ACC112 (cell line): ENCODE data around the gene ZNF638.

Source experiments
- H2AFZ ChIP-seq: fragments of 200-600 bp; sonication (generic); one replicate; pipeline ENCODE4 v1.6.0; 2017; ENCODE audit warnings: antibody characterized with exemption, low read length; ENCODE audit not compliant: unreplicated experiment
- H3K27ac ChIP-seq: fragments of 200-600 bp; sonication (generic); 2 replicates; pipeline ENCODE4 v1.5.1; 2014; ENCODE audit warnings: low read depth, mild to moderate bottlenecking, antibody characterized with exemption, low read length, moderate library complexity
- H3K27me3 ChIP-seq: fragments of 200-600 bp; sonication (generic); 2 replicates; pipeline ENCODE4 v1.6.1; 2014; ENCODE audit warnings: mild to moderate bottlenecking, antibody characterized with exemption, low read length, moderate library complexity, mixed read lengths; ENCODE audit not compliant: insufficient read depth
- H3K36me3 ChIP-seq: fragments of 200-600 bp; sonication (generic); 2 replicates; pipeline ENCODE4 v1.6.1; 2016; ENCODE audit warnings: mild to moderate bottlenecking, antibody characterized with exemption, low read length, moderate library complexity, mixed read lengths; ENCODE audit not compliant: insufficient read depth
- H3K4me1 ChIP-seq: fragments of 200-600 bp; sonication (generic); one replicate; pipeline ENCODE4 v1.6.1; 2016; ENCODE audit warnings: low read length, mixed read lengths; ENCODE audit not compliant: insufficient read depth, unreplicated experiment, control insufficient read depth
- H3K4me3 ChIP-seq: fragments of 200-600 bp; sonication (generic); 2 replicates; pipeline ENCODE4 v1.5.1; 2014; ENCODE audit warnings: mild to moderate bottlenecking, low read depth, low read length
- H3K79me2 ChIP-seq: fragments of 200-600 bp; sonication (generic); one replicate; pipeline ENCODE4 v1.6.0; 2016; ENCODE audit warnings: low read length; ENCODE audit not compliant: control insufficient read depth, unreplicated experiment, insufficient read depth

ZNF638 gene

GRCh38 chr2:71471276-71471675, 139.7 kb downstream of the ZNF638 start:
- Histone ChIP-seq H3K4me1 (no peaks in the 10 kb centered on the region), H3K79me2 (no peaks in the 10 kb centered on the region), H2AFZ (no peak overlapping the region), H3K4me3 (no peak overlapping the region), H3K27ac (no peak overlapping the region), H3K27me3 (peaks cover 11% of the 10 kb centered on the region; the same call in 1 of the 2 replicates), H3K36me3 (no peaks in the 10 kb centered on the region)

GRCh38 chr2:71472019-71472418, 140.4 kb downstream of the ZNF638 start:
- H3K4me3 ChIP-seq: no peak overlapping the region
- no peaks in the 10 kb centered on the region for H3K79me2 ChIP-seq
- no peaks in the 10 kb centered on the region for H3K4me1 ChIP-seq
- no peaks in the 10 kb centered on the region for H3K36me3 ChIP-seq
- H3K27ac ChIP-seq: no peak overlapping the region
- H3K27me3 ChIP-seq: peaks cover 11% of the 10 kb centered on the region; the same call in 1 of the 2 replicates
- no peak overlapping the region for H2AFZ ChIP-seq

- no peaks in the 10 kb centered on the region for H3K36me3 ChIP-seq
- peaks cover 7% of the 10 kb centered on the region; the same call in 1 of the 2 replicates for H3K27me3 ChIP-seq
- no peak overlapping the region for H3K27ac ChIP-seq
- H3K4me3 ChIP-seq: no peak overlapping the region
- H3K79me2 ChIP-seq: no peaks in the 10 kb centered on the region
- H3K4me1 ChIP-seq: no peaks in the 10 kb centered on the region
- no peak overlapping the region for H2AFZ ChIP-seq
Measured at GRCh38 chr2:71473346-71474031, 141.9 kb downstream of the ZNF638 start.

GRCh38 chr2:71474116-71474743, 142.6 kb downstream of the ZNF638 start:
- Histone ChIP-seq H2AFZ (no peak overlapping the region), H3K27ac (no peak overlapping the region), H3K4me1 (no peaks in the 10 kb centered on the region), H3K36me3 (no peaks in the 10 kb centered on the region), H3K27me3 (no peaks in the 10 kb centered on the region), H3K79me2 (no peaks in the 10 kb centered on the region), H3K4me3 (no peak overlapping the region)

GRCh38 chr2:71474744-71475397, 143.3 kb downstream of the ZNF638 start:
- no peaks in the 10 kb centered on the region for H3K4me1 ChIP-seq
- peaks cover under 1% of the 10 kb centered on the region; the same call in 1 of the 2 replicates for H3K27me3 ChIP-seq
- H3K27ac ChIP-seq: no peak overlapping the region
- no peak overlapping the region for H2AFZ ChIP-seq
- no peak overlapping the region for H3K4me3 ChIP-seq
- H3K36me3 ChIP-seq: no peaks in the 10 kb centered on the region
- no peaks in the 10 kb centered on the region for H3K79me2 ChIP-seq

GRCh38 chr2:71476495-71476894, 144.9 kb downstream of the ZNF638 start:
- H3K27ac ChIP-seq: no peak overlapping the region
- H3K4me1 ChIP-seq: no peaks in the 10 kb centered on the region
- no peak overlapping the region for H2AFZ ChIP-seq
- no peak overlapping the region for H3K4me3 ChIP-seq
- no peaks in the 10 kb centered on the region for H3K36me3 ChIP-seq
- peaks cover 7% of the 10 kb centered on the region; the same call in 1 of the 2 replicates for H3K27me3 ChIP-seq
- H3K79me2 ChIP-seq: no peaks in the 10 kb centered on the region

GRCh38 chr2:71477231-71477691, 145.7 kb downstream of the ZNF638 start:
- no peaks in the 10 kb centered on the region for H3K4me1 ChIP-seq
- no peak overlapping the region for H2AFZ ChIP-seq
- H3K36me3 ChIP-seq: no peaks in the 10 kb centered on the region
- peaks cover 7% of the 10 kb centered on the region; the same call in 1 of the 2 replicates for H3K27me3 ChIP-seq
- no peak overlapping the region for H3K27ac ChIP-seq
- H3K79me2 ChIP-seq: no peaks in the 10 kb centered on the region
- no peak overlapping the region for H3K4me3 ChIP-seq

GRCh38 chr2:71478806-71479205, 147.2 kb downstream of the ZNF638 start:
- Histone ChIP-seq H3K27ac (no peak overlapping the region), H3K79me2 (no peaks in the 10 kb centered on the region), H3K36me3 (no peaks in the 10 kb centered on the region), H2AFZ (no peak overlapping the region), H3K27me3 (peaks cover 7% of the 10 kb centered on the region; the same call in 1 of the 2 replicates), H3K4me1 (no peaks in the 10 kb centered on the region), H3K4me3 (no peak overlapping the region)

GRCh38 chr2:71479261-71479660, 147.7 kb downstream of the ZNF638 start:
- Histone ChIP-seq H3K4me3 (no peak overlapping the region), H3K36me3 (no peaks in the 10 kb centered on the region), H3K4me1 (no peaks in the 10 kb centered on the region), H3K27ac (no peak overlapping the region), H3K27me3 (peaks cover 7% of the 10 kb centered on the region; the same call in 1 of the 2 replicates), H3K79me2 (no peaks in the 10 kb centered on the region), H2AFZ (no peak overlapping the region)

- Histone ChIP-seq H2AFZ (no peak overlapping the region), H3K36me3 (no peaks in the 10 kb centered on the region), H3K27me3 (peaks cover 7% of the 10 kb centered on the region; the same call in 1 of the 2 replicates), H3K79me2 (no peaks in the 10 kb centered on the region), H3K4me3 (no peak overlapping the region), H3K4me1 (no peaks in the 10 kb centered on the region), H3K27ac (no peak overlapping the region)
Measured at GRCh38 chr2:71481111-71481510, 149.5 kb downstream of the ZNF638 start.
